GM18505 (cell line): ENCODE data around the gene GAL3ST3.

Experiments
- ATAC-seq: cut with Tn5 transposase; IDR thresholded peaks from one replicate; pipeline ENCODE4 v1.9.1; 2021; ENCODE audit not compliant: unreplicated experiment
- POLR2A ChIP-seq: IDR thresholded peaks from 4 replicates; pipeline ENCODE4 v1.6.1; 2011; ENCODE audit warnings: borderline replicate concordance; ENCODE audit not compliant: insufficient read depth, insufficient read length; ENCODE audit errors: extremely low read depth

GAL3ST3 gene

GRCh38 chr11:66075273-66075672 is 26.3 kb upstream of the GAL3ST3 start:
- no peak for TF ChIP-seq POLR2A
- ATAC-seq = no peak

GRCh38 chr11:66073669-66074068 is 24.7 kb upstream of the GAL3ST3 start:
- no peak for ATAC-seq
- no peak for TF ChIP-seq POLR2A

- no peak for ATAC-seq
- TF ChIP-seq POLR2A = no peak
Observed at GRCh38 chr11:66072518-66072917, 23.6 kb upstream of the GAL3ST3 start.

- ATAC-seq = no peak
- TF ChIP-seq POLR2A = no peak
Observed at GRCh38 chr11:66072081-66072480, 23.1 kb upstream of the GAL3ST3 start.

- ATAC-seq = no peak
Observed at GRCh38 chr11:66071381-66071801, 22.4 kb upstream of the GAL3ST3 start.

GRCh38 chr11:66070604-66071380 is 21.8 kb upstream of the GAL3ST3 start:
- peak; percentile 20 for ATAC-seq
- TF ChIP-seq POLR2A = no peak

More at GRCh38 chr11:66071381-66071801, 22.4 kb upstream of the GAL3ST3 start:
- no peak for TF ChIP-seq POLR2A

- TF ChIP-seq POLR2A = peak; percentile 63
- peak; percentile 61 for ATAC-seq
Observed at GRCh38 chr11:66069715-66070603, 21.0 kb upstream of the GAL3ST3 start, which contains the start of gene PACS1. TSS of gene PACS1 (plus strand) at chr11:66070272. CDS start at chr11:66070487, 215 bp downstream.

GRCh38 chr11:66068923-66069714 is 20.2 kb upstream of the GAL3ST3 start:
- no peak for TF ChIP-seq POLR2A
- no peak for ATAC-seq

GRCh38 chr11:66068154-66068821 is 19.3 kb upstream of the GAL3ST3 start:
- no peak for ATAC-seq

GRCh38 chr11:66067640-66068039 is 18.7 kb upstream of the GAL3ST3 start:
- TF ChIP-seq POLR2A = no peak
- no peak for ATAC-seq

More at GRCh38 chr11:66068154-66068821, 19.3 kb upstream of the GAL3ST3 start:
- TF ChIP-seq POLR2A = no peak

- no peak for TF ChIP-seq POLR2A
- ATAC-seq = no peak
Observed at GRCh38 chr11:66066751-66067150, 17.8 kb upstream of the GAL3ST3 start.

GRCh38 chr11:66064571-66064970 is 15.6 kb upstream of the GAL3ST3 start:
- ATAC-seq = no peak
- no peak for TF ChIP-seq POLR2A
